GM21528 (cell line): ENCODE measurements around the gene GET4.

Experiments used
- ATAC-seq: cut with Tn5 transposase; IDR thresholded peaks from one replicate; pipeline ENCODE4 v1.9.1; 2021; ENCODE audit warnings: mild to moderate bottlenecking, moderate library complexity; ENCODE audit not compliant: unreplicated experiment, low FRiP score

The GET4 gene

GRCh38 chr7:876077-876971, at the start of gene GET4:
TSS of gene GET4 (plus strand) at chr7:876554. CDS start at chr7:876646, 92 bp downstream.
- ATAC-seq = peak; percentile 80

GRCh38 chr7:828793-829561, 47.4 kb upstream of the GET4 start:
- ATAC-seq = no peak

- no peak for ATAC-seq
These were observed 46.3 kb upstream of the GET4 start for GRCh38 chr7:830069-830468.

- ATAC-seq = no peak
These were observed 44.7 kb upstream of the GET4 start for GRCh38 chr7:831596-832166.

DNA sequence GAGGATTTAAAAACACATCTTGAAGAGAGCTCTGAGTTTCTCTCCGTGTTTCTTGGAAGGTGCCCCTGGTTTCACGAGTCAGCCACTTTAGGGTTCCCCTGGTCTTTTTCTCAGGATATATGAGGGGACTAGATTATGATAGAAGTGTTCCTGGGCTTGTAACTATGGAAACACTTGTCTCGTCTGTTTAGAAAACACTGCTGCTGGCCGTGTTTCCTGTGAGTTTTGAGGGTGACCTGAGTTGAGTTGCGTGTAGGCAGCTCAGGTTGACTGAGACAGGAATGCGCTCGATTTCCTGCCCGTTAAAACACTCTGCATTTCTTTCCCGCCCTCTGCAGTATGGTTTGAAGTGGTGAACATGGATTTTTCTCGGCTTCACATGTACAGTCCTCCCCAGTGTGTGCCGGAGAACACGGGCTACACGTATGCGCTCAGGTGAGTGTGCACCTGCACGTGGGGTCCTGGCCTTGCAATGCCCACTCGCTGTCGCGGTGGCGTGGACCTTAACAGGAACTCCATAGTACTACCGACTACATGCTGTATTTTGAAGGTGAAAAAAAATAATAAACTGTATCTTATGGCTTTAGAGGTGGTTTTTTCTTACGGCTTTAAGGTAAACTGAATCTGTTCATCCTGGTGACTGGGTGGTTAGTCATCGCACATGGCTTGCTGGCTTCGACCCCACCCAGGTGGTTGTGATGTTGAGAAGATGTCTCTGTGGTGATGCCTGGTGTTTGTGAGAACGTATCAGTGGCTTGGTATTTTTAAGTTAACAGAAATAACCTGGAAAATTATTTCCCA, 44.0 kb upstream of the GET4 start, which contains the start of gene SUN1:
Gene SUN1, plus strand, starts transcription at position 310 of the 801 bp plus-strand sequence. Its CDS starts 49 bp downstream, at position 359.
- no peak for ATAC-seq

- no peak for ATAC-seq
These were observed 43.4 kb upstream of the GET4 start for GRCh38 chr7:832968-833424.

DNA sequence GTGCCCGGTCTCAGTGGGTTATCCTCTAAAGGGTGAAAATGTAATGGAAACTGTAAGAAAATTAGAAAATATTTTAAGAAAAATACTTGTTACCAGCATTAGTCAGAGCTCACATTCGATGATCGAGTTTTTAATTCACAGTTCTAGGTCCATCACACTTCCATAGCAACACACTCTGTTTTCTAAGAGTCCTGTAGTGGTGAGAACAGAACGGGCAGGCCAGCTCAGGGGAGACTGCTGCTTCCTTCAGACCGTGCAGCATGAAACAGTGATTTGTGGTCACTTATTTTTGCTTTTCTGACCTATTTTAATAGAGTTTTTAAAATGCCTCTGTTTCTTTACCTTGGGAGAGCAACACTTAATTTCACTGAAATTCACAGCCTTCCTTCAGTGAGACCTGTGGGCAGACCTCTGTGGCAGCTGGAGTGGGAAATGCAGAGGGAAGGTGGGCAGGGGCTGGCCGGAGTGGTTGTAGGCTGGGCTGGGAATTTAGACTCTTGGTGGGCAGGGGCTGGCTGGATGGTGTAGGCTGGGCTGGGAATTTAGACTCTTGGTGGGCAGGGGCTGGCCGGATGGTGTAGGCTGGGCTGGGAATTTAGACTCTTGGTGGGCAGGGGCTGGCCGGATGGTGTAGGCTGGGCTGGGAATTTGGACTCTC, 42.6 kb upstream of the GET4 start:
- no peak for ATAC-seq

DNA sequence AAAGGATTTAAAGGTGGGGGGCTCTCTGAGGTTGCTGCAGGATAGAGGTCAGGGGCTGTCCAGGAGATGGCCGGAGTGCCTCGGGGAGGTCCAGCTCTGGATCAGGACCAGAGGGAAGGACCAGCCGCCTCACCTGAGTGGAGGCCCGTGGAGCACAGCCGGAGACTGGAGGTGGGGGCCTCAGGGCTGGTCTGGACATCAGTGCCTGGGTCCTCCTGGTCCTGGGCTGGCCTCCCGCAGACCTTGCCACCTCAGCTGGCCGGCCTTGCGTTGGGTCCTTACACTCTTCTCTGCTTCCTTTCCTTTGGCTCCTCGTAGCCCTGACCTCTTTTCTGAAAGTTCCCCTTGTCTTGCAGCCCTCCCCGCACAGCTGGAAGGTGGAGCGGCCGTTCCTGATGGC, 42.1 kb upstream of the GET4 start:
- no peak for ATAC-seq

GRCh38 chr7:835021-835420, 41.3 kb upstream of the GET4 start:
- ATAC-seq = no peak

- ATAC-seq = no peak
These were observed 40.6 kb upstream of the GET4 start for GRCh38 chr7:835485-836401.

- no peak for ATAC-seq
These were observed 39.9 kb upstream of the GET4 start for GRCh38 chr7:836429-836828.

DNA sequence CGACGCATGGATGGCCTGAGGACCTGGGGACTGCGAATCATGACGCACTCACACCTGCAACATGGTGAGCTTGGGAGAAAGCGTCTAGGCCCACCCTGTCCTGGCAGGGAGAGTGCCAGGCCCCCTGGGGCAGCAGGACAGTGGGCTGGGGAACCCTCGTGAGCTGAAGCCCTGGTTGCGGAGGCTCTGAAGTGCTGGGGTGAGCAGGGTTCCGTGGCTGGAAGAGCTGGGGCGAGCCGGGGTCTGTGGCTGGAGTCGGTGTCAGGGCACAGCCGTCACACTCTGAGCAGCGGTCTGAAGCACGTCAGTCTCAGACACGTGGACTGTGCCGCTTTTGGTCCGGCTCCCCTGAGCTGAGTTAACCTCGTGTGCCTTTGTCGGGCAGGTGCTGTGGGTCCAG, 39.4 kb upstream of the GET4 start:
- ATAC-seq = no peak

GRCh38 chr7:840001-840600, 36.3 kb upstream of the GET4 start:
- ATAC-seq = no peak

GRCh38 chr7:841943-842342, 34.4 kb upstream of the GET4 start:
- no peak for ATAC-seq

GRCh38 chr7:842431-843031, 33.8 kb upstream of the GET4 start:
- no peak for ATAC-seq

DNA sequence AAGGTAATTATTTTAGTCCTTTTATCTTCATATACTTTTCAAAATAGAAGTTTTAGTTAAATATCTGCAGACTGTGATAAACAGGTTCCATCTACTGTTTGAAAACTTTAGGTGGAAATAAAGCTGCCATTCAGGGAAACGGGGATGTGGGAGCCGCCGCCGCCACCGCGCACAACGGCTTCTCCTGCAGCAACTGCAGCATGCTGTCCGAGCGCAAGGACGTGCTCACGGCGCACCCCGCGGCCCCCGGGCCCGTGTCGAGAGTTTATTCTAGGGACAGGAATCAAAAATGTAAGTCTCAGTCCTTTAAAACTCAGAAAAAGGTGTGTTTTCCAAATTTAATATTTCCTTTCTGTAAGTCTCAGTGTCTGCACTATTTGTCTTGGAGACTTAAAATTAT, 33.1 kb upstream of the GET4 start:
- no peak for ATAC-seq

GRCh38 chr7:844043-844442, 32.3 kb upstream of the GET4 start:
- no peak for ATAC-seq

- no peak for ATAC-seq
These were observed 31.8 kb upstream of the GET4 start for GRCh38 chr7:844514-844913.
